ENCODE measurements around the gene E2F2.
A peak's percentile ranks its signal among the peaks of the same experiment; 100 is the strongest.

E2F2 gene

GRCh38 chr1:23530747-23531561 is at the start of gene E2F2:
E2F2 (minus strand) TSS chr1:23531233; CDS start chr1:23530793, 440 bp downstream.
- peak; percentile 63 to 74 (median 70) for DNase-seq (ENCODE audit: low read depth in 3 of 3)

GRCh38 chr1:23578997-23579363 is 47.9 kb upstream of the E2F2 start:
- no peak for DNase-seq (ENCODE audit: low read depth in 3 of 3)

GRCh38 chr1:23578311-23578996 is 47.4 kb upstream of the E2F2 start:
- no peak for DNase-seq (ENCODE audit: low read depth in 3 of 3)

GRCh38 chr1:23577056-23578004 is 46.3 kb upstream of the E2F2 start:
- no peak for DNase-seq (ENCODE audit: low read depth in 3 of 3)

- DNase-seq (ENCODE audit: low read depth in 3 of 3), result no peak
These were observed 45.5 kb upstream of the E2F2 start for GRCh38 chr1:23576338-23577055.

GRCh38 chr1:23575226-23575810 is 44.3 kb upstream of the E2F2 start:
- DNase-seq (ENCODE audit: low read depth in 3 of 3), result no peak

GRCh38 chr1:23574265-23574754 is 43.3 kb upstream of the E2F2 start:
- DNase-seq (ENCODE audit: low read depth in 3 of 3), result no peak

GRCh38 chr1:23573574-23574182 is 42.6 kb upstream of the E2F2 start:
- no peak for DNase-seq (ENCODE audit: low read depth in 3 of 3)

GRCh38 chr1:23571465-23571864 is 40.4 kb upstream of the E2F2 start:
- DNase-seq (ENCODE audit: low read depth in 3 of 3), result no peak

GRCh38 chr1:23570001-23570691 is 39.1 kb upstream of the E2F2 start:
- no peak for DNase-seq (ENCODE audit: low read depth in 3 of 3)

GRCh38 chr1:23568608-23569383 is 37.8 kb upstream of the E2F2 start:
- DNase-seq (ENCODE audit: low read depth in 3 of 3), result no peak

- no peak for DNase-seq (ENCODE audit: low read depth in 3 of 3)
These were observed 37.1 kb upstream of the E2F2 start for GRCh38 chr1:23567996-23568607.

- DNase-seq (ENCODE audit: low read depth in 3 of 3), result no peak
These were observed 36.6 kb upstream of the E2F2 start for GRCh38 chr1:23567629-23567995.

- no peak for DNase-seq (ENCODE audit: low read depth in 3 of 3)
These were observed 35.3 kb upstream of the E2F2 start for GRCh38 chr1:23566304-23566703.

- no peak for DNase-seq (ENCODE audit: low read depth in 3 of 3)
These were observed 34.7 kb upstream of the E2F2 start for GRCh38 chr1:23565776-23566175.

GRCh38 chr1:23564529-23565122 is 33.6 kb upstream of the E2F2 start:
- no peak for DNase-seq (ENCODE audit: low read depth in 3 of 3)

- no peak for DNase-seq (ENCODE audit: low read depth in 3 of 3)
These were observed 32.8 kb upstream of the E2F2 start for GRCh38 chr1:23563755-23564374.

GRCh38 chr1:23563003-23563402 is 32.0 kb upstream of the E2F2 start:
- no peak for DNase-seq (ENCODE audit: low read depth in 3 of 3)
